Measurements from ENCODE around the gene SPATA2L.

DNA sequence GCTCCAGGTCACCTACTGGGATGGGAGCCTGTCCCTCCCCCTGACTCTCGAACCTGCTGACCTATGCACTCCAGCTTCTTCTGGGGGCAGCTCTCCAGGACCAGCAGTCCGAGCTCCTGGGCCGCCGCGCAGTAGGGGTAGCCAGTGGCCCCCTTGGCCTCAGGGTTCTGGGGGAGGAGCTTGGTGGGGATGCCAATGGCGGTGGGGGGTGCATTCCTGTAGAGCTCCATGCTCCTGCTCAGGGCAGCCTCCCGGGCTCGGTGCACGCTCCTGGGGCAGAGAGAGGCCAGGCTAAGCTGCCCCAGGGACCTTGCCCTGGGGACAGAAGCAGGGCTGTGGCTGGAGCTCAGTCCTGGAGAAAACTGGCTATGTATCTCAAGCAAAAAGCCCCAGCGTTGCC lies 7.7 kb upstream of the SPATA2L start:
- TF ChIP-seq, protein P1, sequence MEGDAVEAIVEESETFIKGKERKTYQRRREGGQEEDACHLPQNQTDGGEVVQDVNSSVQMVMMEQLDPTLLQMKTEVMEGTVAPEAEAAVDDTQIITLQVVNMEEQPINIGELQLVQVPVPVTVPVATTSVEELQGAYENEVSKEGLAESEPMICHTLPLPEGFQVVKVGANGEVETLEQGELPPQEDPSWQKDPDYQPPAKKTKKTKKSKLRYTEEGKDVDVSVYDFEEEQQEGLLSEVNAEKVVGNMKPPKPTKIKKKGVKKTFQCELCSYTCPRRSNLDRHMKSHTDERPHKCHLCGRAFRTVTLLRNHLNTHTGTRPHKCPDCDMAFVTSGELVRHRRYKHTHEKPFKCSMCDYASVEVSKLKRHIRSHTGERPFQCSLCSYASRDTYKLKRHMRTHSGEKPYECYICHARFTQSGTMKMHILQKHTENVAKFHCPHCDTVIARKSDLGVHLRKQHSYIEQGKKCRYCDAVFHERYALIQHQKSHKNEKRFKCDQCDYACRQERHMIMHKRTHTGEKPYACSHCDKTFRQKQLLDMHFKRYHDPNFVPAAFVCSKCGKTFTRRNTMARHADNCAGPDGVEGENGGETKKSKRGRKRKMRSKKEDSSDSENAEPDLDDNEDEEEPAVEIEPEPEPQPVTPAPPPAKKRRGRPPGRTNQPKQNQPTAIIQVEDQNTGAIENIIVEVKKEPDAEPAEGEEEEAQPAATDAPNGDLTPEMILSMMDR (IDR thresholded peaks at IDR 0.05; ENCODE audit: low read depth, low read length), result no peak
- no peak for TF ChIP-seq POLR2A (IDR thresholded peaks at IDR 0.05; ENCODE audit: extremely low read depth, insufficient read length)

All from NB4 (cell line).